HepG2 (cell line): ENCODE data around the gene CDK6. TPM values are rescaled to one million over a fixed set of nuclear protein-coding genes. Genes with fewer than 3 reads are reported as not detected.

Experiments
- CBFB ChIP-seq: sonication (generic); formaldehyde crosslinking; IDR thresholded peaks from 2 replicates; pipeline ENCODE4 v1.4.0; 2020; ENCODE audit warnings: missing genetic modification reagents
- GMEB1 ChIP-seq: sonication (generic); formaldehyde crosslinking; IDR thresholded peaks from 2 replicates; pipeline ENCODE4 v1.5.1; 2020; ENCODE audit warnings: missing genetic modification reagents, mild to moderate bottlenecking, borderline replicate concordance
- JUND ChIP-seq: sonication (generic); formaldehyde crosslinking; IDR thresholded peaks from 2 replicates; pipeline ENCODE4 v1.8.0; 2022; ENCODE audit warnings: mild to moderate bottlenecking, missing genetic modification reagents
- NONO ChIP-seq, 2 experiments: fragments of 450-650 bp in 1 of 2; sonication (generic) in 1 of 2; formaldehyde crosslinking in 1 of 2; IDR thresholded peaks in 1 of 2; conservative IDR thresholded peaks in 1 of 2; 2 replicates each; pipeline versions ENCODE4 v1.6.1 to v1.8.0; 2017 to 2022; ENCODE audit warnings: mild to moderate bottlenecking in 1 of 2, missing genetic modification reagents in 1 of 2, moderate library complexity in 1 of 2
- RXRB ChIP-seq: IDR thresholded peaks from 2 replicates; pipeline ENCODE4 v1.6.1; 2016; ENCODE audit warnings: borderline replicate concordance, missing genetic modification reagents, missing compliant biosample characterization
- SNAPC4 ChIP-seq: sonication (generic); formaldehyde crosslinking; IDR thresholded peaks from 2 replicates; pipeline ENCODE4 v1.4.0; 2020; ENCODE audit warnings: mild to moderate bottlenecking, missing genetic modification reagents
- TARDBP ChIP-seq: sonication (generic); formaldehyde crosslinking; IDR thresholded peaks from 2 replicates; pipeline ENCODE4 v1.8.0; 2022; ENCODE audit warnings: mild to moderate bottlenecking, missing genetic modification reagents
- ZBTB21 ChIP-seq: sonication (generic); formaldehyde crosslinking; IDR thresholded peaks from 2 replicates; pipeline ENCODE4 v1.4.0; 2020; ENCODE audit warnings: missing genetic modification reagents
- ZBTB40 ChIP-seq, 2 experiments: fragments of 450-650 bp in 1 of 2; sonication (generic) in 1 of 2; formaldehyde crosslinking in 1 of 2; IDR thresholded peaks; 2 replicates each; pipeline versions ENCODE4 v1.6.1 to v1.8.0; 2016 to 2022; ENCODE audit warnings: antibody characterized with exemption in 1 of 2, mild to moderate bottlenecking in 1 of 2, missing genetic modification reagents in 1 of 2
- ZNF34 ChIP-seq: sonication (generic); formaldehyde crosslinking; IDR thresholded peaks from 2 replicates; pipeline ENCODE4 v1.4.0; 2020; ENCODE audit warnings: mild to moderate bottlenecking, missing genetic modification reagents, borderline replicate concordance
- ZNF343 ChIP-seq: sonication (generic); formaldehyde crosslinking; IDR thresholded peaks from 2 replicates; pipeline ENCODE4 v1.4.0; 2020; ENCODE audit warnings: mild to moderate bottlenecking, missing genetic modification reagents
- ZNF777 ChIP-seq: sonication (generic); formaldehyde crosslinking; IDR thresholded peaks from 2 replicates; pipeline ENCODE4 v1.4.0; 2020; ENCODE audit warnings: missing genetic modification reagents
- polyA plus RNA-seq, 8 experiments: library from polyadenylated mRNA; depleted of rRNA in 3 of 8; stranded (reverse) in 7 of 8; unstranded in 1 of 8; fragments of >200 nt; fragmentation: Illumina TruSeq in 4 of 8; extraction: Trizol in 4 of 8; gene quantifications; 2 replicates each; pipeline versions ENCODE4 v1.2.1 to v1.2.3, GENCODE V29; 2011 to 2016; ENCODE audit warnings: low read depth in 4 of 8, missing spikeins in 1 of 8, mixed read lengths in 1 of 8; ENCODE audit not compliant: insufficient read depth in 1 of 8
- total RNA-seq, 5 experiments: library from RNA; depleted of rRNA; stranded (reverse); fragments of >200 nt; fragmentation: Illumina TruSeq; extraction: Trizol; gene quantifications; 2 replicates each; pipeline ENCODE4 v1.2.3, GENCODE V29; 2016; ENCODE audit warnings: low read depth in 1 of 5

CDK6 gene
- total and polyA plus RNA-seq, 2 of the 13 experiments (the other 11 are each of a cell fraction or from before 2014, with no cell fraction given): 34.6 to 90.8 TPM

GRCh38 chr7:92833024-92833765, 3.2 kb downstream of the CDK6 start (continued):
- TF ChIP-seq CBFB (CRISPR knock-in tag): peak; percentile 46; the same call in 1 of the 2 replicates
- 0 out of 2 replicates have a peak, but pooled peaks have one; percentile 7 for TF ChIP-seq JUND (CRISPR knock-in tag)
- no peak for TF ChIP-seq ZBTB40 (IDR thresholded peaks at IDR 0.05)
- TF ChIP-seq ZBTB40 (CRISPR knock-in tag; IDR thresholded peaks at IDR 0.05): 0 out of 2 replicates have a peak, but pooled peaks have one; percentile 68
- 0 out of 2 replicates have a peak, but pooled peaks have one; percentile 24 for TF ChIP-seq ZNF343
- no peak for TF ChIP-seq SNAPC4
- no peak for TF ChIP-seq ZNF777 (CRISPR knock-in tag)
- TF ChIP-seq ZNF34 (CRISPR knock-in tag): no peak
- no peak for TF ChIP-seq ZBTB21 (CRISPR knock-in tag)
- TF ChIP-seq NONO (IDR thresholded peaks at IDR 0.05): no peak
- peak; percentile 70 for TF ChIP-seq NONO (CRISPR knock-in tag; conservative IDR thresholded peaks at IDR 0.05)
- peak; percentile 47; the same call in 1 of the 2 replicates for TF ChIP-seq RXRB
- TF ChIP-seq GMEB1 (CRISPR knock-in tag): no peak
- no peak for TF ChIP-seq TARDBP (CRISPR knock-in tag)
